GM12878 (cell line): ENCODE data around the gene MAP4K1. TPM values are rescaled to one million over a fixed set of nuclear protein-coding genes. Genes with fewer than 3 reads are reported as not detected.
A peak's percentile ranks its signal among the peaks of the same experiment; 100 is the strongest.
"Not testable (repeated sequence)": the region's sequence is repeated elsewhere in the genome, so short reads cannot be mapped to it uniquely, and the experiment has no call there.

Experiments
- ATAC-seq: fragments of 200-7000 bp; cut with Tn5 transposase; 3 replicates; pipeline ENCODE4 v1.9.1; 2020; ENCODE audit warnings: mild to moderate bottlenecking, moderate library complexity
- BruUV-seq: library from RNA; stranded (reverse); fragments of 400-500 nt; replicated peaks from 2 replicates; lab custom pipeline; 2021; lab: Mats Ljungman, UMichigan
- CTCF ChIA-PET: fragments of 300-600 bp; sonication (Branson Sonifier 250); formaldehyde crosslinking; extraction: SDS; loops from one replicate; lab custom pipeline; 2021; ENCODE audit warnings: inconsistent platforms; lab: Yijun Ruan, JAX
- POLR2A ChIA-PET: fragments of 350-600 bp; formaldehyde crosslinking; extraction: SDS; loops from one replicate; lab custom pipeline; 2021; ENCODE audit warnings: inconsistent platforms; lab: Charles Lee
- RAD21 ChIA-PET: fragments of 300-600 bp; sonication (Branson Sonifier 250); formaldehyde crosslinking; loops from one replicate; lab custom pipeline; 2023; ENCODE audit warnings: antibody characterized with exemption; ENCODE audit not compliant: unreplicated experiment; lab: Charles Lee
- SMC1A ChIA-PET: fragments of 300-600 bp; sonication (Branson Sonifier 250); formaldehyde crosslinking; loops from one replicate; lab custom pipeline; 2023; ENCODE audit not compliant: unreplicated experiment, uncharacterized antibody; lab: Charles Lee
- DNase-seq: peaks from one replicate; pipeline ENCODE4 v3.0.0-alpha.2; 2011; ENCODE audit warnings: low read depth, low spot score
- FAIRE-seq: peaks from 3 replicates; lab custom pipeline; 2011; peaks lifted over from hg19 to GRCh38; lab: Jason Lieb, UNC
- H2AFZ ChIP-seq: 2 replicates; pipeline ENCODE4 v1.6.0; 2011; ENCODE audit warnings: low read depth, low read length, control low read depth; ENCODE audit not compliant: control insufficient read depth
- H3K27ac ChIP-seq: 2 replicates; pipeline ENCODE4 v1.5.1; 2011; ENCODE audit warnings: control low read depth; ENCODE audit not compliant: control insufficient read depth, insufficient read depth
- H3K27me3 ChIP-seq, 2 experiments: replicated peaks in 1 of 2; 2 replicates each; pipeline versions ENCODE4 v1.6.0 to v1.6.1; 2011; ENCODE audit warnings: low read length in 1 of 2; ENCODE audit not compliant: control insufficient read depth in 2 of 2, insufficient read depth in 2 of 2
- H3K36me3 ChIP-seq, 2 experiments: 2 replicates each; pipeline ENCODE4 v1.5.1; 2011; ENCODE audit warnings: low read length in 1 of 2; ENCODE audit not compliant: control insufficient read depth in 2 of 2, insufficient read depth in 2 of 2
- H3K4me1 ChIP-seq: 2 replicates; pipeline ENCODE4 v1.6.1; 2011; ENCODE audit warnings: mild to moderate bottlenecking, low read length, moderate library complexity, mixed read lengths; ENCODE audit not compliant: control insufficient read depth, insufficient read depth
- H3K4me2 ChIP-seq: 2 replicates; pipeline ENCODE4 v1.6.0; 2011; ENCODE audit warnings: control low read depth; ENCODE audit not compliant: control insufficient read depth, insufficient read depth
- H3K4me3 ChIP-seq: fragments of 200-600 bp; sonication (generic); 2 replicates; pipeline ENCODE4 v1.5.1; 2016
- H3K79me2 ChIP-seq: 2 replicates; pipeline ENCODE4 v1.6.0; 2011; ENCODE audit warnings: low read length; ENCODE audit not compliant: control insufficient read depth, insufficient read depth
- H3K9ac ChIP-seq: 2 replicates; pipeline ENCODE4 v1.8.0; 2011; ENCODE audit warnings: low read length, control low read depth, mixed read lengths; ENCODE audit not compliant: control insufficient read depth, insufficient read depth
- H3K9me3 ChIP-seq: replicated peaks from 3 replicates; pipeline ENCODE4 v1.5.1; 2011; ENCODE audit warnings: mild to moderate bottlenecking, low read length; ENCODE audit not compliant: control insufficient read depth, insufficient read depth
- H4K20me1 ChIP-seq: 2 replicates; pipeline ENCODE4 v1.6.0; 2011; ENCODE audit not compliant: control insufficient read depth, insufficient read depth
- CHD2 ChIP-seq: IDR thresholded peaks from 2 replicates; pipeline ENCODE4 v1.6.1; 2011; ENCODE audit warnings: low read depth, low read length, improper control_type of control experiment, borderline replicate concordance
- EED ChIP-seq: sonication (generic); IDR thresholded peaks from 2 replicates; pipeline ENCODE4 v1.6.1; 2016; ENCODE audit warnings: antibody characterized with exemption, low read depth
- POLR2A ChIP-seq: IDR thresholded peaks from 2 replicates; pipeline ENCODE4 v1.6.1; 2011; ENCODE audit warnings: low read depth, mild to moderate bottlenecking, low read length
- WGBS: methylation state at CpG from one replicate; pipeline ENCODE4 v1.1.6; 2016; ENCODE audit warnings: low lambda C conversion rate; ENCODE audit not compliant: insufficient replicate concordance, insufficient coverage; ENCODE audit errors: missing lambda C conversion rate; 5-methylcytosine and 5-hydroxymethylcytosine counted together
- in situ Hi-C: fragments of 300-500 bp; cut with MboI; formaldehyde crosslinking; loops from 9 replicates; pipeline ENCODE4 v1.14.3; 2018; ENCODE audit warnings: mixed read lengths
- intact Hi-C: fragments of 100-400 bp; cut with micrococcal nuclease; formaldehyde crosslinking; loops from one replicate; pipeline ENCODE4 v1.14.2; 2022; ENCODE audit not compliant: unreplicated experiment
- polyA plus RNA-seq, 11 experiments: library from polyadenylated mRNA; depleted of rRNA in 4 of 11; unstranded in 6 of 11; stranded (reverse) in 5 of 11; fragments of >200 nt; fragmentation: Nextera tagmentation in 4 of 11; fragmentation: Illumina TruSeq in 1 of 11; extraction: Ambion mirVana in 4 of 11; extraction: Trizol in 1 of 11; gene quantifications; 1 replicate in 1 of 11; 2 replicates in 10 of 11; pipeline versions ENCODE4 v1.2.1 to v1.2.3, GENCODE V29; 2011 to 2016; ENCODE audit warnings: inconsistent platforms in 2 of 11, missing spikeins in 2 of 11, low read depth in 1 of 11
- total RNA-seq, 4 experiments: library from RNA; depleted of rRNA in 3 of 4; stranded (reverse); fragments of >200 nt in 3 of 4; fragmentation: Illumina TruSeq in 1 of 4; extraction: Trizol in 1 of 4; gene quantifications; 2 replicates each; pipeline versions ENCODE4 v1.2.1 to v1.2.3, GENCODE V29; 2013 to 2021

The MAP4K1 gene
- total and polyA plus RNA-seq, 10 of the 15 experiments (the other 5 are each of a cell fraction or from before 2014, with no cell fraction given): 39.2 to 306 (median 140) TPM

DNA sequence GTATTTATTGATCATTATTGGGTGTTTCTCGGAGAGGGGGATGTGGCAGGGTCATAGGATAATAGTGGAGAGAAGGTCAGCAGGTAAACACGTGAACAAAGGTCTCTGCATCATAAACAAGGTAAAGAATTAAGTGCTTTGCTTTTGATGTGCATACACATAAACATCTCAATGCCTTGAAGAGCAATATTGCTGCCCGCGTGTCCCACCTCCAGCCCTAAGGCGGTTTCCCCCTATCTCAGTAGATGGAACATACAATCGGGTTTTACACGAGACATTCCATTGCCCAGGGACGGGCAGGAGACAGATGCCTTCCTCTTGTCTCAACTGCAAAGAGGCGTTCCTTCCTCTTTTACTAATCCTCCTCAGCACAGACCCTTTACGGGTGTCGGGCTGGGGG lies 13.5 kb upstream of the MAP4K1 start:
- H3K27ac ChIP-seq, POLR2A ChIA-PET, ATAC-seq, H3K9ac ChIP-seq, RAD21 ChIA-PET, SMC1A ChIA-PET, H3K4me2 ChIP-seq, H4K20me1 ChIP-seq, H3K27me3 ChIP-seq, H3K4me1 ChIP-seq, H2AFZ ChIP-seq, CTCF ChIA-PET, H3K9me3 ChIP-seq, H3K79me2 ChIP-seq, H3K4me3 ChIP-seq, DNase-seq, FAIRE-seq: not testable (repeated sequence)
- H3K36me3 ChIP-seq: peaks cover 18 to 19% of the 10 kb centered on the region in 2 experiments
- in situ Hi-C loops: loop anchor here (25.0 kb wide), 1 partner anchor 219 kb away; the partner anchor contains the start of gene FAM98C
- TSS peak; percentile 30 for BruUV-seq
- intact Hi-C loops: loop anchor here (5.0 kb wide), 1 partner anchor 229 kb away; the partner anchor contains the start of gene FAM98C
- 96% methylated on average over 11 of the region's 11 CpGs for WGBS

DNA sequence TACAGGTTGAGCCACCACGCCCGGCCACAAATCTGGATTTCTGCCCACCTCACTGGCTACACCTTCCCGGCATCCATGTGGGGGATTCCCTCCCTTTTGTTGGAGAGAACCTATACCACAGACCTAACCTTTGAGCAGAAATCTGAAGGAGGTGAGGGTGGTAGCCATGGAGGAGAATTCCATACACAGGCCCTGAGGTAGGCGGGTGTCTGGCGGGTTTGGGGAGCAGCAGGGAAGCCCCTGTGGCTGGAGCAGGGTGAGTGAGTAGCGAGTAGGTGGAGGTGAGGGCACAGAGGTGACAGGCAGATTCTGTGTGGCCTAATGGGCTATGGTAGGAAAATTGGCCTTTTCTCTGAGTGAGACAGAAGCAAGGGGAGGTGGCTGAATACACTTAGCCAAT lies 11.8 kb upstream of the MAP4K1 start:
- in situ Hi-C loops: loop anchor here (25.0 kb wide), 1 partner anchor 217 kb away; the partner anchor contains the start of gene FAM98C
- no peak overlapping the region for H3K27ac ChIP-seq
- DNase-seq (no peak), FAIRE-seq (no peak), ATAC-seq (no peak)
- intact Hi-C loops: no loop called here
- no peak overlapping the region for H2AFZ ChIP-seq
- H3K9ac ChIP-seq: no peak overlapping the region
- ChIA-PET SMC1A (no interaction called here), RAD21 (interaction anchor here (1.0 kb wide), 1 partner anchor 11 kb away, joined by 3 read pairs; the partner anchor contains the start of gene EIF3K), CTCF (interaction anchor here (1.0 kb wide), 2 partner anchors 74 to 227 kb away, joined by 4 to 5 read pairs; partner anchors contain the start of gene FAM98C), POLR2A (interaction anchor here (0.6 kb wide), 1 partner anchor 10 kb away, joined by 3 read pairs; the partner anchor contains the start of gene EIF3K)
- no TSS peak for BruUV-seq
- H3K9me3 ChIP-seq: no peaks in the 10 kb centered on the region
- 100% methylated on average over 6 of the region's 6 CpGs for WGBS
- peaks cover 12 to 16% of the 10 kb centered on the region in 2 experiments for H3K36me3 ChIP-seq
- no peaks in the 10 kb centered on the region for H3K27me3 ChIP-seq
- no peaks in the 10 kb centered on the region for H4K20me1 ChIP-seq
- no peak overlapping the region for H3K4me2 ChIP-seq
- H3K4me1 ChIP-seq: no peaks in the 10 kb centered on the region
- H3K4me3 ChIP-seq: no peak overlapping the region
- TF ChIP-seq POLR2A (0 out of 2 replicates have a peak, but pooled peaks have one; percentile 27), EED (no peak), CHD2 (no peak)
- H3K79me2 ChIP-seq: no peaks in the 10 kb centered on the region
